ENCODE results near the gene UTP11. TPM values are rescaled to one million over a fixed set of nuclear protein-coding genes. Genes with fewer than 3 reads are reported as not detected.

UTP11 gene
- total and polyA plus RNA-seq, 7 experiments from 2014 or later, result 8.2 to 42.8 (median 16.8) TPM

DNA sequence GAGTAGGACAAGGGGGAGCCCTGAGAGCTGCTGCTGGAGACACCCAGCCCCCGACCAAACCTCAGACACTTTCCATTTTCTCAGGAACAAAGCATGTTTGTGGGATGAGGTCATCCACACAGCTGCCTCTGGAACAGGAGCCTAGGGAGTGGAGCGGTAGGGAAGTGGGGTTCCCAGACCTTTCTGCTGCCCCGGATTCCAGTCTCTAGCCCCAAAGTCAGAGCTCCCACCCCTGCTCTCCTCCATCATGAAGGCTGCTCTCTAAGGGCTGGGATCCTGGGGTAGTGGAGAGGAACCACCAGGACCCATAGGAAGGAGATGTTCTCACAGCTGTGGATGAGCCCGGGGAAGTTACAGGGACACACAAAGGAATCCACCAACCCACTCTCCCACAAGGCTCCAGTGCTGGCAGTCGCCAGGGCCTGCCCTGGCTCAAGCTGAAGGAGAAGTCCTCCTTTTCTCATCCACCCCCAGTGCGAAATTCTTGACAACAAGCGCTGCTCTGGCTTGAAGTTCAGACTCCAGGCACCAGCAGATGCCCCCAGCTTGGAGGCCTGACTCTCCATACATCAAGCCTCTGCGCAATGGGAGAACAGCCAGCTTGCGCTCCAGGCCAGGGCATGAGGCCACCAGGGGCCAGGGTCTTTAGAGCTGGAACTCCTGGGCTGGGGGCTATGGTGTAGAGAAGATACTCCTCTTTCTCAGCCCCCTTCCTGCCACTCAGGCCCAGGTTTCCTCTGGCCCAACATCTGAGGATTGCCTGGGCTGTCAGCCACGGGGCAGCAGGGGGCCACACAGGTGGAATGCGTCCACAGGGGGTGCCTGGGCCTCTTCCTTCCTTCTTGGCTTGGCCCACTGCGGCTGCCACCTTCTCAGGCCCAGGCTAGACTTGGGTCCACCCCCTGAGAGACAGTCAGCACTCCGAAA is 11.7 kb upstream of the UTP11 start:
- intact Hi-C loops (cut with micrococcal nuclease), result loop anchor here in 1 of 2 donors (5.0 kb wide), 1 partner anchor 1682 kb away; no protein-coding TSS in a partner anchor
- H3K27ac ChIP-seq (ENCODE audit: low read depth, low read length), result no peak overlapping the region
- no peaks in the 10 kb centered on the region for H3K9me3 ChIP-seq (ENCODE audit: control insufficient read depth in 2 of 3, low read length in 3 of 3)
- ChIA-PET POLR2A (interaction anchor here (1.3 kb wide), 1 partner anchor 8 kb away, joined by 3 read pairs; no protein-coding TSS in a partner anchor), CTCF (interaction anchor here (1.0 kb wide), 1 partner anchor 9 kb away, joined by 3 read pairs; no protein-coding TSS in a partner anchor)
- H3K4me1 Mint-ChIP-seq, result peaks cover 24 to 60% (median 37%) of the 10 kb centered on the region in 7 donors
- peaks cover 0 to 1% (median 0%) of the 10 kb centered on the region in 11 donors for H3K9me3 Mint-ChIP-seq
- H3K27me3 Mint-ChIP-seq, result no peaks in the 10 kb centered on the region
- no peak for DNase-seq
- peak overlapping the region in 1 of 10 donors; percentile 9 for H3K4me3 Mint-ChIP-seq
- H3K4me3 ChIP-seq (ENCODE audit: low read length), result no peak overlapping the region
- H3K36me3 ChIP-seq (ENCODE audit: control insufficient read depth in 2 of 3, insufficient read depth in 3 of 3, low read length in 3 of 3), result no peaks in the 10 kb centered on the region
- H3K27me3 ChIP-seq (ENCODE audit: control insufficient read depth in 2 of 2, insufficient read depth in 2 of 2, low read length in 2 of 2), result no peaks in the 10 kb centered on the region
- no peak for ATAC-seq
- H3K4me1 ChIP-seq (ENCODE audit: control insufficient read depth in 2 of 2, insufficient read depth in 2 of 2, low read length in 2 of 2), result peaks cover 0 to 9% of the 10 kb centered on the region in 2 donors
- peaks cover 0 to 4% (median 3%) of the 10 kb centered on the region in 5 donors for H3K36me3 Mint-ChIP-seq
- H3K27ac Mint-ChIP-seq, result peak overlapping the region in 5 of 9 donors; percentile 42 to 89 (median 49)

DNA sequence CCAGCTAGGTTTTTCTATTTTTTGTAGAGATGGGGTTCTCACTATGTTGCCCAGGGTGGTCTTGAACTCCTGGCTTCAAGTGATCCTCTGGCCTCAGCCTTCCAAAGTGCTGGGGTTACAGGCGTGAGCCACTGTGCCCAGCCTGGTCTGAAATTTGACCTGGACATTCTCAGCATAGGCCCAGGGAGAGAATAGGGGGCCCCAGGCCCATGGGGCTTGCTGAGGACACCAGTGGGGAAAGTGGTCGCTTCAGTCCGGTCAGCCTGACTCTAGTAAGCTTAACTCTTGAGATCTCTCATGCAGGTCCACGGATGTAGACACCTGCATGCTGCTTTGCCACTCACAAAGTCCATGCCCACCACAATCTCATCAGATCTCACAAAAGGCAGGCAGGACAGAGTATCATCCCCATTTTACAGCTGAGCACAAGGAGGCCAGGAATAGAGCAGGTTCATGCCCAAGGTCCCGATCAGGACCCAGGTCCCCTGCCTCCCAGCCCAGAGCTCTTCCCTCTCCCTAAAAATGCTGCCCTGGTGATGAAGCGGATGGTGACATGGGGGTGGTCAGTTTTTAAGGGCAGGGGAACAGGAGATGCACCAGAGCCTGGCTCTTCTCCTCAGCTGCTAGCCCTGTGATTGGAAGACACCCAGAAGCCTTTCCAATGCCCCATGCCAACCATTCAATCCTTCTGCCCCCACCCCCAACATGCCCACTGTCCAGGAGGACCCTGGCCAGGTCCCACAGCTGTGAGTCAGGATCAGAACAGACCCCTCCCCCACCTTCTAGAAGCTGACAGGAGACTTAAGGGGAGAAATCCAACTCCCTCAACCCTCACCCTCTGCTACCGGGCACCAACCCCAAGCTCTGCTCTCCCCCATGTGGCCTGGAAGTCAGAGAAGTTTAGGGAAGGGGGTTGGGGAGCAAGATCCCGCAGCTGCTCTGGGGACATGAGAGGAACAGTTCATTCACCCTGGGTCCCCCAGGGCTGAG is 9.0 kb upstream of the UTP11 start:
- DNase-seq (no peak), ATAC-seq (no peak)
- no peaks in the 10 kb centered on the region for H3K9me3 Mint-ChIP-seq
- H3K9me3 ChIP-seq (ENCODE audit: control insufficient read depth in 2 of 3, low read length in 3 of 3), result no peaks in the 10 kb centered on the region
- ChIA-PET CTCF (no interaction called here), POLR2A (interaction anchor here (1.2 to 1.4 kb wide), 3 partner anchors 8 to 13 kb away, joined by 4 to 6 read pairs (median 5); partner anchors contain the start of gene SF3A3)
- peaks cover 24 to 49% (median 35%) of the 10 kb centered on the region in 7 donors for H3K4me1 Mint-ChIP-seq
- peaks cover 0 to 9% of the 10 kb centered on the region in 2 donors for H3K4me1 ChIP-seq (ENCODE audit: control insufficient read depth in 2 of 2, insufficient read depth in 2 of 2, low read length in 2 of 2)
- peaks cover 0 to 2% (median 0%) of the 10 kb centered on the region in 5 donors for H3K36me3 Mint-ChIP-seq
- H3K27ac Mint-ChIP-seq, result peak overlapping the region in 4 of 9 donors; percentile 60 to 88 (median 75)
- H3K36me3 ChIP-seq (ENCODE audit: control insufficient read depth in 2 of 3, insufficient read depth in 3 of 3, low read length in 3 of 3), result no peaks in the 10 kb centered on the region
- H3K27me3 ChIP-seq (ENCODE audit: control insufficient read depth in 2 of 2, insufficient read depth in 2 of 2, low read length in 2 of 2), result no peaks in the 10 kb centered on the region
- H3K4me3 Mint-ChIP-seq, result peak overlapping the region; percentile 27 to 93 (median 80)
- H3K4me3 ChIP-seq (ENCODE audit: low read length), result peak overlapping the region; percentile 42
- intact Hi-C loops (cut with micrococcal nuclease), result loop anchor here (1.0 to 5.0 kb wide), 4 partner anchors 8 to 1679 kb away; partner anchors contain the start of gene SF3A3 (in 2 of the 2)
- peak overlapping the region; percentile 34 for H3K27ac ChIP-seq (ENCODE audit: low read depth, low read length)
- no peaks in the 10 kb centered on the region for H3K27me3 Mint-ChIP-seq

DNA sequence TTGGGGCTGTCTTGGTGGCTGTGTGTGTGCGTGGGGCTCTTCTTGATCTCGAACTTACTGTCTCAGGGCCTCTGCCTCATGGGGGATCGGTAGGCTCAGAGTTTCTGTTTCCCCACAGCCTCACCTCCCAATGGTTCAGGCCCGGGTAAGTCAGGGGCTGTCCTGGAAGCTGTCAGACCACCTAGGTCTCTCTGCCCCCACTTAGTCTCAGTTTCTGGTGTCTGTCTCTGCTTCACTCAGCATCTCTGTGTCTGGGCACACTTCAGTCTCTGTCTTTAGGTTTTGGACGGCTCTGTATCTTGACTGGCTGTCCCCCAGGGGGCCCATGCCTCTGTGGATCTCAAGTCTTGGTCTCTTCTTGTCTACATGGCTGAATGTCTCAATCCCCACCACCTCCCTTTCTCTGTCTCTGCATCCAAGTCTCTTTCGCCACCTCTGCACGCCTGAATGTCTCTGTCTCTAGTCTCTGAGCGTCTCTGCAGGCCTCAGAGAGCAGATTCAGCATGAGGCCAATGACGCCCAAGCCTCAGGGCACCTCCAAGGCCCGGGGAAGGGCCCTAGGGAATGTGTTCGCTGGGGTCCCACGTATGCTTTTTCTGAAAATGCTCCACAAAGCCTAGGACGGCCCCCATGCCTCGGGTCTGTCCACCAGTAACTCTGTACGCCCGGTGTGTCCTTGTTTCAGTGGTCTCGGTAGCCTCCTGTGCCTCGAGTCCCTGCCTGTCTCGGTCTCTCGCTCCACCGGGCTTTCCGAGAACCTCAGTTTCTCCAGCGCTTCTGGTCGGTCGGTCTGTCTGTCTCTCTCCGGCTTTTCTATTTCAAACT is 8.0 kb upstream of the UTP11 start:
- Histone ChIP-seq H3K27ac (ENCODE audit: low read depth, low read length) (peak overlapping the region; percentile 34), H3K4me3 (ENCODE audit: low read length) (peak overlapping the region; percentile 42), H3K4me1 (ENCODE audit: control insufficient read depth in 2 of 2, insufficient read depth in 2 of 2, low read length in 2 of 2) (peaks cover 0 to 9% of the 10 kb centered on the region in 2 donors), H3K27me3 (ENCODE audit: control insufficient read depth in 2 of 2, insufficient read depth in 2 of 2, low read length in 2 of 2) (no peaks in the 10 kb centered on the region), H3K36me3 (ENCODE audit: control insufficient read depth in 2 of 3, insufficient read depth in 3 of 3, low read length in 3 of 3) (no peaks in the 10 kb centered on the region), H3K9me3 (ENCODE audit: control insufficient read depth in 2 of 3, low read length in 3 of 3) (no peaks in the 10 kb centered on the region)
- ChIA-PET POLR2A (interaction anchor here (1.2 to 1.4 kb wide), 3 partner anchors 7 to 14 kb away, joined by 4 to 6 read pairs (median 5); partner anchors contain the start of gene SF3A3), CTCF (interaction anchor here (0.9 kb wide), 1 partner anchor 14 kb away, joined by 3 read pairs; no protein-coding TSS in a partner anchor)
- H3K27ac Mint-ChIP-seq, result peak overlapping the region; percentile 29 to 92 (median 73)
- peak in 1 of 9 donors; percentile 26 for DNase-seq
- peaks cover 21 to 50% (median 36%) of the 10 kb centered on the region in 7 donors for H3K4me1 Mint-ChIP-seq
- peak; percentile 32 for ATAC-seq
- no peaks in the 10 kb centered on the region for H3K36me3 Mint-ChIP-seq
- H3K4me3 Mint-ChIP-seq, result peak overlapping the region; percentile 65 to 93 (median 83)
- no peaks in the 10 kb centered on the region for H3K9me3 Mint-ChIP-seq
- no peaks in the 10 kb centered on the region for H3K27me3 Mint-ChIP-seq
- intact Hi-C loops (cut with micrococcal nuclease), result loop anchor here (1.0 to 5.0 kb wide), 5 partner anchors 9 to 1678 kb away; partner anchors contain the start of gene SF3A3 (in 2 of the 2)

DNA sequence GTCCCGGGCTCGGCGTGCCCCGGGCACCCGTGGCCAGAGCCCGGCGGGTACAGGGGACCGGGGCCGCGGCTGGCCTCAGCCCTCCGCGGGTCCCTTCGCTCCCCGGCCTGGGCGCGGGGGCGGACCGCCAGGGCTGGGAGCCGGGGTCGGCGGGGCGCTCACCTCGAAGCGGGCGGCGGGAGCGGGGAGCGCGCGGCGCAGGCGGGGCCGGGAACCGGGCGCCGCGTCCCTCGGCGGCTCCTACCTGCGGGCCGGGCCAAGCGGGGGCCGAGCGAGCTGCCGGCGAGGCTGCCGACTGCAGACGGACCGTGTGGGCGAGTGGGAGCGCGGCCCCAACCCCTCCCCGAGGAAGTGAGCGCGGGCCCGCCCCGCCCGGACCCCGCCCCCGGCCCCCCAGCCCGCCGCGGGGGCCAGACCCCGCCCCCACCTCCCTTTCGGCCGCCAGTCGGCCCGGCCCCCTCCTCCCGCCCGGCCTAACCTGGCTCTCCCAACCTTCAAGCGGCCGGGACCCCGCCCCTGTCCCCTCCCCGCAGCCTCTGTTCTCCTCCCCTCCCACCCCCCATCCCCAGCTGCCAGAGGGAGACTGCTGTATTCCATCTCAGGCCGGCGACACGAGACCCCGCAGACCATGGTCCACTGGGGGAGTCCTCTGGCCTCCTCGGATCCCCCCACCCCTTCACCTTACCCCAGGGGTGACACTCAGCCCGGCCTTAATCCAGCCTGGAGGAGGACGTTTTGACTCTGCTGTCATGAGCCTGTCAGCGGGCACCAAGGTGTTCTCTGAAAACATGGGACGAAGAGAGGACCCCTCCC is 7.1 kb upstream of the UTP11 start, which contains the start of gene FHL3:
FHL3 (minus strand) TSS at position 320 of the 813 bp plus-strand sequence. CDS start 6,102 bp downstream, outside the sequence.
- POLR2A ChIA-PET, result no interaction called here
- H3K27ac Mint-ChIP-seq, result peak within 1 kb of the TSS; percentile 57 to 92 (median 73)
- H3K9me3 Mint-ChIP-seq, result no peaks in the 10 kb centered on the region
- DNase-seq (peak in 4 of 9 donors; percentile 16 to 71 (median 28)), ATAC-seq (peak; percentile 44)
- H3K4me1 Mint-ChIP-seq, result peaks cover 21 to 50% (median 31%) of the 10 kb centered on the region in 7 donors
- H3K27me3 Mint-ChIP-seq, result no peaks in the 10 kb centered on the region
- H3K4me1 ChIP-seq (ENCODE audit: control insufficient read depth in 2 of 2, insufficient read depth in 2 of 2, low read length in 2 of 2), result peaks cover 0 to 9% of the 10 kb centered on the region in 2 donors
- peak within 1 kb of the TSS; percentile 67 to 93 (median 83) for H3K4me3 Mint-ChIP-seq
- peak within 1 kb of the TSS; percentile 51 for H3K27ac ChIP-seq (ENCODE audit: low read depth, low read length)
- no peaks in the 10 kb centered on the region for H3K36me3 Mint-ChIP-seq
- no peaks in the 10 kb centered on the region for H3K9me3 ChIP-seq (ENCODE audit: control insufficient read depth in 2 of 3, low read length in 3 of 3)
- CTCF ChIA-PET, result interaction anchor here (0.9 kb wide), 1 partner anchor 15 kb away, joined by 3 read pairs; no protein-coding TSS in a partner anchor
- no peaks in the 10 kb centered on the region for H3K27me3 ChIP-seq (ENCODE audit: control insufficient read depth in 2 of 2, insufficient read depth in 2 of 2, low read length in 2 of 2)
- peak within 1 kb of the TSS; percentile 42 for H3K4me3 ChIP-seq (ENCODE audit: low read length)
- intact Hi-C loops (cut with micrococcal nuclease), result loop anchor here in 1 of 2 donors (2.0 to 5.0 kb wide), 2 partner anchors 15 to 528 kb away; partner anchors contain the start of gene SF3A3
- H3K36me3 ChIP-seq (ENCODE audit: control insufficient read depth in 2 of 3, insufficient read depth in 3 of 3, low read length in 3 of 3), result no peaks in the 10 kb centered on the region
